Endothelial cell of umbilical vein (primary cell): Measurements from ENCODE around the gene GRK4. TPM values are rescaled to one million over a fixed set of nuclear protein-coding genes. Genes with fewer than 3 reads are reported as not detected.

Experiments
- BruUV-seq: library from RNA; stranded (reverse); fragments of 400-500 nt; replicated peaks from 2 replicates; lab custom pipeline; 2021; lab: Mats Ljungman, UMichigan
- CTCF ChIA-PET: fragments of 300-600, 350-600 bp; sonication (Branson Sonifier 250); formaldehyde crosslinking; loops from one replicate; lab custom pipeline; 2021; ENCODE audit warnings: antibody characterized with exemption, inconsistent platforms; lab: Charles Lee
- POLR2A ChIA-PET: fragments of 300-600, 350-600 bp; sonication (Branson Sonifier 250); formaldehyde crosslinking; loops from one replicate; lab custom pipeline; 2021; ENCODE audit warnings: antibody characterized with exemption, inconsistent platforms; lab: Charles Lee
- DNase-seq: peaks from one replicate; pipeline ENCODE4 v3.0.0-alpha.2; 2011; ENCODE audit warnings: low read depth, low spot score
- FAIRE-seq: peaks from 2 replicates; lab custom pipeline; 2011; peaks lifted over from hg19 to GRCh38; lab: Jason Lieb, UNC
- H2AFZ ChIP-seq: 2 replicates; pipeline ENCODE4 v1.6.0; 2012; ENCODE audit warnings: low read depth, low read length, control low read depth, inconsistent platforms
- H3K27ac ChIP-seq: 2 replicates; pipeline ENCODE4 v1.5.1; 2011; ENCODE audit warnings: low read depth, mild to moderate bottlenecking, control low read depth, low read length, moderate library complexity; ENCODE audit not compliant: insufficient read depth
- H3K27me3 ChIP-seq, 2 experiments: 2 replicates each; pipeline versions ENCODE4 v1.6.0 to v1.6.1; 2011; ENCODE audit warnings: low read length in 2 of 2, mixed read lengths in 1 of 2; ENCODE audit not compliant: control insufficient read depth in 2 of 2, insufficient read depth in 2 of 2
- H3K36me3 ChIP-seq, 2 experiments: 2 replicates in 1 of 2; 3 replicates in 1 of 2; pipeline ENCODE4 v1.5.1; 2011; ENCODE audit warnings: low read length in 2 of 2, mild to moderate bottlenecking in 1 of 2, moderate library complexity in 1 of 2; ENCODE audit not compliant: control insufficient read depth in 2 of 2, insufficient read depth in 2 of 2; ENCODE audit errors: extremely low read depth in 1 of 2
- H3K4me1 ChIP-seq: 3 replicates; pipeline ENCODE4 v1.5.1; 2011; ENCODE audit warnings: mild to moderate bottlenecking, low read length; ENCODE audit not compliant: control insufficient read depth, insufficient read depth; ENCODE audit errors: extremely low read depth
- H3K4me2 ChIP-seq: 2 replicates; pipeline ENCODE4 v1.6.1; 2011; ENCODE audit warnings: low read length, control low read depth, mixed read lengths; ENCODE audit not compliant: insufficient read depth
- H3K4me3 ChIP-seq, 3 experiments: fragments of 200-600 bp in 1 of 3; sonication (generic), shearing (Covaris generic) in 1 of 3; replicated peaks in 1 of 3; 2 replicates each; pipeline ENCODE4 v1.5.1; 2011 to 2016; ENCODE audit warnings: control low read depth in 3 of 3, low read length in 3 of 3, mild to moderate bottlenecking in 2 of 3, inconsistent platforms in 1 of 3, low read depth in 1 of 3, moderate library complexity in 1 of 3; ENCODE audit not compliant: insufficient read depth in 1 of 3
- H3K79me2 ChIP-seq: 2 replicates; pipeline ENCODE4 v1.6.0; 2012; ENCODE audit warnings: low read length, inconsistent platforms; ENCODE audit not compliant: control insufficient read depth, insufficient read depth
- H3K9ac ChIP-seq: replicated peaks from 2 replicates; pipeline ENCODE3; 2011; ENCODE audit warnings: low read length, control low read depth; ENCODE audit not compliant: insufficient read depth; ENCODE audit errors: extremely low read depth
- H3K9me1 ChIP-seq: replicated peaks from 3 replicates; pipeline ENCODE4 v1.6.0; 2011; ENCODE audit warnings: mild to moderate bottlenecking, low read length; ENCODE audit not compliant: control insufficient read depth, insufficient read depth; ENCODE audit errors: extremely low read depth
- H3K9me3 ChIP-seq: replicated peaks from 2 replicates; pipeline ENCODE4 v1.5.1; 2012; ENCODE audit warnings: low read length, inconsistent platforms; ENCODE audit not compliant: control insufficient read depth, insufficient read depth
- H4K20me1 ChIP-seq: replicated peaks from 2 replicates; pipeline ENCODE3; 2011; ENCODE audit warnings: mild to moderate bottlenecking, low read length; ENCODE audit not compliant: control insufficient read depth, insufficient read depth; ENCODE audit errors: extremely low read depth
- CTCF ChIP-seq, 2 donors: IDR thresholded peaks; 1 replicate in 1 of 2; 2 replicates in 1 of 2; pipeline ENCODE4 v1.5.1; 2011; ENCODE audit warnings: low read length in 2 of 2, mild to moderate bottlenecking in 2 of 2, moderate library complexity in 2 of 2, control low read depth in 1 of 2, inconsistent platforms in 1 of 2, low read depth in 1 of 2; ENCODE audit not compliant: insufficient read depth in 1 of 2; ENCODE audit errors: extremely low read depth in 1 of 2
- EZH2 ChIP-seq: IDR thresholded peaks from 2 replicates; pipeline ENCODE4 v1.6.1; 2012; ENCODE audit warnings: borderline replicate concordance, low read depth, mild to moderate bottlenecking, moderate library complexity, low read length, inconsistent platforms; ENCODE audit not compliant: severe bottlenecking
- FOS ChIP-seq: IDR thresholded peaks from 2 replicates; pipeline ENCODE4 v1.6.1; 2011; ENCODE audit warnings: mild to moderate bottlenecking, low read length, moderate library complexity, borderline replicate concordance; ENCODE audit not compliant: insufficient read depth
- GATA2 ChIP-seq: IDR thresholded peaks from 2 replicates; pipeline ENCODE4 v1.7.0; 2011; ENCODE audit warnings: low read depth, mild to moderate bottlenecking, moderate library complexity, mixed read lengths, low read length; ENCODE audit not compliant: insufficient read length, insufficient read depth
- JUN ChIP-seq: IDR thresholded peaks from 2 replicates; pipeline ENCODE4 v1.6.1; 2011; ENCODE audit warnings: borderline replicate concordance, low read depth; ENCODE audit not compliant: insufficient read length, insufficient read depth
- MAX ChIP-seq: IDR thresholded peaks from 2 replicates; pipeline ENCODE4 v1.6.1; 2011; ENCODE audit not compliant: insufficient read depth, insufficient read length
- MYC ChIP-seq: IDR thresholded peaks from one replicate; pipeline ENCODE4 v1.6.1; 2011; ENCODE audit warnings: mild to moderate bottlenecking, low read depth, low read length
- POLR2A ChIP-seq: IDR thresholded peaks from 2 replicates; pipeline ENCODE4 v1.6.1; 2012; ENCODE audit warnings: low read depth, mild to moderate bottlenecking, control low read depth, low read length
- POLR2AphosphoS5 ChIP-seq: IDR thresholded peaks from 2 replicates; pipeline ENCODE4 v1.6.1; 2012; ENCODE audit warnings: low read depth, mild to moderate bottlenecking, control low read depth, low read length, moderate library complexity; ENCODE audit not compliant: insufficient read depth
- dilution Hi-C: fragments of 300-500 bp; cut with MboI; formaldehyde crosslinking; loops from one replicate; pipeline ENCODE4 v1.15.0; 2019; ENCODE audit warnings: low sequenced_read_pairs; ENCODE audit not compliant: extremely low pct_ligation_motif_present
- intact Hi-C: fragments of 100-400 bp; cut with micrococcal nuclease; formaldehyde crosslinking; loops from one replicate; pipeline ENCODE4 v1.10.0; 2022
- polyA plus RNA-seq, 4 experiments: library from polyadenylated mRNA; depleted of rRNA in 3 of 4; stranded (reverse) in 3 of 4; unstranded in 1 of 4; fragments of >200 nt; gene quantifications; 2 replicates each; pipeline versions ENCODE4 v1.2.1 to v1.2.3, GENCODE V29; 2011 to 2012; ENCODE audit warnings: missing spikeins in 1 of 4
- total RNA-seq: library from RNA; stranded (reverse); gene quantifications from 2 replicates; pipeline ENCODE4 v1.2.3, GENCODE V29; 2021

GRK4 gene
- total and polyA plus RNA-seq, 2 donors (not counting 3 experiments of a cell fraction or from before 2014, with no cell fraction given): 3.1 to 6.3 TPM

GRCh38 chr4:3067473-3068001 lies 104.2 kb downstream of the GRK4 start:
- no peaks in the 10 kb centered on the region for H3K9me1 ChIP-seq
- no peak overlapping the region for H3K4me2 ChIP-seq
- H3K9ac ChIP-seq: no peak overlapping the region
- no peaks in the 10 kb centered on the region for H3K9me3 ChIP-seq
- no peaks in the 10 kb centered on the region for H3K36me3 ChIP-seq
- no peaks in the 10 kb centered on the region for H3K4me1 ChIP-seq
- DNase-seq: no peak
- intact Hi-C loops: no loop called here
- TF ChIP-seq JUN (no peak), FOS (no peak), MAX (no peak), GATA2 (no peak), POLR2AphosphoS5 (no peak), POLR2A (no peak), MYC (no peak), CTCF (IDR thresholded peaks at IDR 0.05; ENCODE audit: extremely low read depth in 1 of 2, insufficient read depth in 1 of 2, low read depth in 1 of 2, low read length in 2 of 2) (no peak), EZH2 (no peak)
- H3K79me2 ChIP-seq: no peaks in the 10 kb centered on the region
- no peak overlapping the region for H3K27ac ChIP-seq
- H4K20me1 ChIP-seq: no peaks in the 10 kb centered on the region
- no peak overlapping the region for H2AFZ ChIP-seq
- dilution Hi-C loops: no loop called here
- no TSS peak for BruUV-seq
- peaks cover 0 to 2% of the 10 kb centered on the region in 2 experiments for H3K27me3 ChIP-seq
- FAIRE-seq: no peak
- no peak overlapping the region for H3K4me3 ChIP-seq
- ChIA-PET CTCF (no interaction called here), POLR2A (no interaction called here)
